ENCODE measurements around the gene DYRK2.
"Not testable (repeated sequence)": the region's sequence is repeated elsewhere in the genome, so short reads cannot be mapped to it uniquely, and the experiment has no call there.

The DYRK2 gene

GRCh38 chr12:67672507-67672906, 24.0 kb downstream of the DYRK2 start:
- DNase-seq = not testable (repeated sequence)

DNA sequence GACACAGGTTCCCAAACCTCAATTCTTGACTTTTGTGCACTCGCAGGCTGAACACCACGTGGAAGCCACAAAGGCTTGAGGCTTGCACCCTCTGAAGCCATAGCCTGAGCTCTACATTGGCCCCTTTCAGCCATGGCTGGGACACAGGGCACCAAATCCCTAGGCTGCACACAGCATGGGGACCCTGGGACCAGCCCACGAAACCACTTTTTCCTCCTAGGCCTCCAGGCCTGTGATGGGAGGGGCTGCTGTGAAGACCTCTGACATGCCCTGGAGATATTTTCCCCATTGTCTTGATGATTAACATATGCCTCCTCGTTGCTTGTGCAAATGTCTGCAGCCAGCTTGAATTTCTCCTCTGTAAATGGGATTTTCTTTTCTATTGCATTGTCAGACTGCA, 25.0 kb downstream of the DYRK2 start:
- not testable (repeated sequence) for DNase-seq

DNA sequence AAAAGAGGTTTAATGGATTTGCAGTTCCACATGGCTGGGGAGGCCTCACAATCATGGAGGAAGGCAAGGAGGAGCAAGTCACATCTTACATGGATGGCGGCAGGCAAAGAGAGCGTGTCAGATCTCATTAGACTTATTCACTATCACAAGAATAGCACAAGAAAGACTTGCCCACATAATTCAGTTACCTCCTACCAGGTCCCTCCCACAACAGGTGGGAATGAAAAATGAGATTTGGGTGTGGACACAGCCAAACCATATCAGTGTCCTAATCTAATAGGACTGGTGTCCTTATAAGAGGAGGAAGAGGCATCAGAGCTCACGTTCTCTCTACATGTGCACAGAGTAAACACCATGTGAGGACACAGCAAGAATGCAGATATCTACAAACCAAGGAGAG, 25.9 kb downstream of the DYRK2 start:
- DNase-seq = no peak

- no peak for DNase-seq
Observed at GRCh38 chr12:67676624-67677023, 28.1 kb downstream of the DYRK2 start.

- no peak for DNase-seq
Observed at GRCh38 chr12:67677166-67677565, 28.6 kb downstream of the DYRK2 start.

GRCh38 chr12:67681105-67681778, 32.7 kb downstream of the DYRK2 start:
- DNase-seq = no peak

DNA sequence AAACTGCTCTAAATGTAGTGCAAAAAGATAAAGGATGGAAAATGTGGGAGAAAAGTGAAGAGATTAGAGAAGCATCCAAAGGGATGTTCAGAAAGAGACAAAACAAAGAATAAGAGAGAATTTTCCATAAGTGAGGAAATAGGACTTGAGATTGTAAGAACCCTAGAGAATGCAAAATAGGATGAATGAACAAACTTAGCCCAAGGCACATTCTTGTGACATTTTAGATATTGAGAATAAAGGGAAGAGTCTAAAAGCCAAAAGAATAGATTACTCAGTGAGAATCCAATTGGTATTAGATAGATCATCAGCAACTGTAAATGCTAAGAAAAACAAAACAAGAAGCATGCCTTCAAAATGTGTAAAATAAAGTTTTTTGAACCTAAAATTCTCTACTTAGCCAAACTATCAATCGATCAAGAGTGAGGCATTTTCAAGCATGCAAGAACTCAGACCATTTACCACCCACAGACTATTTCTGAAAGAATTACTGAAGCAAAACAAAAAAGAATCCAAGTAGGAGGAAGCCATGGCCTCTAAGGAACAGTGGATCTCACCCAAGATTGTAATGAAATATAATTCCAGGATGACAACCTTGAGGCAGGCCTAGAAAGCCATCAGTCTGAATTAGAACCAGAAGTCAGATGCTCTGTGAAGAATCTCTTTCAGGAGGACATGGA, 33.5 kb downstream of the DYRK2 start:
- no peak for DNase-seq

- DNase-seq = no peak
Observed at GRCh38 chr12:67689385-67689784, 40.8 kb downstream of the DYRK2 start.

- no peak for DNase-seq
Observed at GRCh38 chr12:67690656-67691055, 42.1 kb downstream of the DYRK2 start.

DNA sequence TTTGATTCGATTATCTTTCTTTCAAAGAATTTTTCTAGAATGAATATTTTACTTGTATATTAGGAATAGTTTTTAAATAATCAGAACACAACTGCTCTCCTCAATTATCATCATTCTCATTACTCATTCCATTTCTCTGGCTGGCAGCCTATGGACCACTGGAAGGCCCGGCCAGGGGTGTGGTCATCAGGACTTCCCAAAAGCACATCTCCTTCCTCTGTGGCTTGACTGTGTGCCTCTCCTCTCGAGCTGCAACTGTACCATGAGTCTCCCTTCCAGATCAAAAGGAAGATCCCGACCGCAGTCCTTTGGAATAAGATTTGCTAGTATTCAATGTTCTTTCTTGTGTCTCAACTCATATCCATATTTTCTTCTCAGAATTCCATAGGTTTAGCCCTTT, 42.7 kb downstream of the DYRK2 start:
- no peak for DNase-seq

DNA sequence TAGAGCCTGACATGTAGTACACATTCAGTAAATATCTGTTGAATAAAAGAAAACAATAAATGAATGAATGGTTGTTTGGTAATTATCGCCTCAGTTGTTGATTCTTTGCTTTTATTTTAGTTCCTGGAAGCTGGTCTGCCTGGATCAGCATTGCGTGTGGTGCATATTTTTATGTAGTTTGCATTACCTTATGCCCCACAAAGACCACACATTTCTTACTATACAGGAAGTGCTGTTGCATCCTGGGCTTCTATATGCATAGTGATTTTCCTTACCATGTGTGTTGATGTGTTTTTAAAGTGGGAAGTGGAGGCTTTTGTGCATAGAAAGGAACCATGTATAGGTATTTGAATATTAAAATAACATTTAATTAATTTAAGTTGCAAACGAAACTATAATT, 43.6 kb downstream of the DYRK2 start:
- no peak for DNase-seq

DNA sequence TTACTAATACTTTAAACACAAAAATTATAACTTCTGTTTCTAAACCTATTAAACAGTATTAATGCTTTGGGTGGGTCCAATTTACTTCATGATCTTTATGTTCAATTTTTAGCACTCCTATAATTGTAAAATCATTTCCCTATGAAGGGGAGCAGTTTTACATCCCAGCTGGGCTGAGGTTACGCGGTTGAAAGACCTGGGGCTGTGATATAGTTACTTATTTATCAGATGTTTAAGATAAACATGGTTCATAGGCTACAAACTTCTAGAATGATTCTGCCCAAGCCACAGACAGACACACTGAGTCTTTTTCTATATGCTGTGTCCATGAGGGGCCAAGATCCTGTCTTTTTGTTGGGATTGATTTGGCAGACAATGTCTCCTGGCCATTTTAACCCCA, 44.4 kb downstream of the DYRK2 start:
- no peak for DNase-seq

GRCh38 chr12:67693894-67694293, 45.3 kb downstream of the DYRK2 start:
- no peak for DNase-seq

DNA sequence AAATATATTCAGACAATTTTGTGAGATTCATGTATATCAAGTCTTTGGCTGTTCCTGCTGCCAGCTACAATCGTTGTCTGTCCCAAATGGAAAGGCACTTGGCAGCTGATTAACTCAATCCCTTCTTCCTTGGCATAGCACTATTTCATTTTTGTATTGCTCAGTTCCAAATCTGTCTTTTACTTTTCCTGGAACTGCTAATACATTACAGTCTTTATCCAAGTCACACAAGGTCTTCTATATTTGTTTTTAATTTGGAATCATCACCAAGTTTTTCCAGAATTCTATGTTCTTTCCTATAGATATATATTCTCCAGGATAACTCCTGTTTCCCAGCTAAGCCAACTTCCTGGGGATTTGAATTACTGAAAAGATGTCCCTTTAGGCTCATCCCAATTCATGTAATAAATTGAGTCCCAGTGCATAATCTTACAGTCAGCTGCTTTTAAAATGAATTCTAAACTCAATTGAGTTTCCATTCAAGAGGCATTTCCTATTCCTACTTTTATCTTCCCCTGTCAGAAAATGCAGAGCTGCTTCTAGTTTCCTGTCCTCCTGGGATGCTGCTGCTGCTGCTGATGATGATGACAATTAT, 45.9 kb downstream of the DYRK2 start:
- no peak for DNase-seq

- DNase-seq = no peak
Observed at GRCh38 chr12:67695974-67696373, 47.4 kb downstream of the DYRK2 start.

DNA sequence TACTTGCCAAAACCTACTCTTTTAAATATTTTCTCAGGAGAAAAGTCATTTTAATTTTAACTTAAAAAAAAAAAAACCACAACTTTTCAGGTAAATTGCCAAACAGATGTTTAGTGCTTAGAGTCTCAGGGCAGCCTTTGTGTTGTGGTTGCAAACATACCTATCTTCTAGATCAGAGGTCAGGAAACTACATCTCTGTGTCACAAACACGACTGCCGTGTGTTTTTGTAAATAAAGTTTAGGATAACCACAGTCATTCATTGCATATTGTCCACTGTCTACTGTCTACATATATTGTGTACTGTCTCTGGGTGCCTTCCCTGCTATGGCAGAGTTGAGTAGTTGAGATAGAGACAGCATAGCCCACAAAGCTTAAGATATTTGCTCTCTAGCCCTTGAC, 48.9 kb downstream of the DYRK2 start:
- no peak for DNase-seq

- no peak for DNase-seq
Observed at GRCh38 chr12:67697967-67698366, 49.4 kb downstream of the DYRK2 start.

GRCh38 chr12:67698672-67699581, 50.4 kb downstream of the DYRK2 start:
- no peak for DNase-seq

GRCh38 chr12:67701121-67701520, 52.6 kb downstream of the DYRK2 start:
- DNase-seq = no peak

GRCh38 chr12:67702136-67702535, 53.6 kb downstream of the DYRK2 start:
- DNase-seq = no peak

GRCh38 chr12:67704071-67704470, 55.5 kb downstream of the DYRK2 start:
- DNase-seq = no peak

DNA sequence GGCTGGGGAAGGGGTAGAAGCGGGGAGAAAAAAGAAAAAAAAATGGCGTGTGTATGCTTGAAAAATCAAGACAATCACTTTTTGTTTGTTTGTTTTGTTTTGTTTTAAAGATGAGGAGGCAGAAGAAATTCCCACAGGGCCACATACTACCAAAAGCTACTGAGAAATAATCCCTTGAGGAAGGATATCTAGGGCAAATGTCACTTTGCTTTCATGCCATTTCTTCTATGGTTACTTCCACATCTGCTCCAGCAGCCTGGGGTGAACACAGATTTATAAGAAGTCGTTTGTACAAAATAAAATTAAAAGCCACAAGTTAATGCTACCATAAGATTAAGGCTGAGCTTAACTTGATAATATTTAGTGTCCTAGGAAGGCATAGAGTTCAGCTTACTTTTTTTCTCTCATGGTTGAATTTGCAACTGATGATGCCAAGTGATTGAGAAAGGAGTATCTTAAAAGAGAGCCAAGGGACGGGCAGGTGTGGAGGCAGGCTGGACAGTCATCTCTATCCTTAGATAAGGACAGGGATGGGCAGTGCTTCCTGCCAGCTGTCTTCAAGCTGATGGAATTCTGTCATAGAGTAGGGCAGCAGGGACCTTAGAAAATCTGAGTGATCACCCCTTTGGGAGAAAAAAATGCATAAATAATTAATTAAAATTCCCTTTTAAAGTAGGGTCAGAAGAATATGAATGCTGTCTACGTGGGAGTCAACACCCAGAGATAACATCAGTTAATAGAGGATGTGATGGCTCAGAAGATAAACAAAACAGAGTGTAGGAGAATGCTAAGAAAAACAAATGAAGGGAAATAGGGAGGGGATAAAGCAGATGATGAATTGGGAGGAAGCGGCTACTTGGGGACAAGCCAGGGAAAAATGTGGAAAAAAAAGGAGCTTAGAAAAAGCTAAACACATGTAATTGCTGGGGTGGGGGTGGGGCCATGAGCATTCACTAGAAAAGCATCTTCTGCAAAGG, 57.1 kb downstream of the DYRK2 start:
- DNase-seq = no peak
